ENCODE results near the gene UPK1A.

The UPK1A gene

DNA sequence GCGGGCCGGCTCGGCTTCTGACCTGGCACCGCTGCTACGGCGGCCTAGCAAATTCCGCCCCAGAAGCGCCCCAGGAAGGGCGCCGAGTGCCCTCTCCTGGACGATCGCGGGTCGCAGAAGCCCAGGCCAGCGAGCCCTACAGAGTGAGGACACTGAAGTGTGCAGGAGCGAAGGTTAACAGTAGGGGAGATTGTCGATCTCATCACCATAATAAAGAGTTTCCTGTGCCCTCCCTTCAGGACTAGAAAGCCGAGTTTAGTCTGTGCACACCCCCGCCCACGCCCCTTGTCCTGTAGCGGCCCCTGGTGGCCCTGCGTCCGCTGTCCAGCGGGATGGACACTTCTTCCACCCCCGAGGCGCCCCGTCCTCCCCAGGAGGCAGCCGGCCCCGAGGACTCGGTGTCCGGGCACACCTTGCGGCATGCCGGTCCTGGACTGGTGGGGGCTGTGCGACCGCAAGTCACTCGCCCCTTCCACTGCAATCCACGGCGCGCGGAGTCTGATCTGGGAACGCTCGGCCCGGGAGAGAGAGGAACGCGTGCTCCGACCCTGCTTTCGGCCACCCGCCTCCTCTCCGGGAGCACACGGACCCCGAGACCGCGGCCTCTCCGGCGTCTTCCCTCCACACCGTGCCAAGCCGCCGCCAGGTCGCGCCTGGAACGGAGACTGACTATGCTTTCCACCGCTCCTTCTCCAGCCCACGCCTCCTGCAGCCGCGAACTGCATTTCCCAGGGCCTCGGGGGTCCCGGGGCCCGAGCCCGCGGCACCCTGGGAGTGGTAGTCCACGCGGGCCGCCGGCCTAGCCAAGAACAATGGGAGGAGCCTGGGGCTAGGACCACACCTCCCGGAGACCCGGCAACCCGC is 50.7 kb downstream of the UPK1A start:
- peak overlapping the region; percentile 84 for H3K4me3 ChIP-seq (replicated peaks; ENCODE audit: low read depth, low read length)
- TF ChIP-seq, protein P1, sequence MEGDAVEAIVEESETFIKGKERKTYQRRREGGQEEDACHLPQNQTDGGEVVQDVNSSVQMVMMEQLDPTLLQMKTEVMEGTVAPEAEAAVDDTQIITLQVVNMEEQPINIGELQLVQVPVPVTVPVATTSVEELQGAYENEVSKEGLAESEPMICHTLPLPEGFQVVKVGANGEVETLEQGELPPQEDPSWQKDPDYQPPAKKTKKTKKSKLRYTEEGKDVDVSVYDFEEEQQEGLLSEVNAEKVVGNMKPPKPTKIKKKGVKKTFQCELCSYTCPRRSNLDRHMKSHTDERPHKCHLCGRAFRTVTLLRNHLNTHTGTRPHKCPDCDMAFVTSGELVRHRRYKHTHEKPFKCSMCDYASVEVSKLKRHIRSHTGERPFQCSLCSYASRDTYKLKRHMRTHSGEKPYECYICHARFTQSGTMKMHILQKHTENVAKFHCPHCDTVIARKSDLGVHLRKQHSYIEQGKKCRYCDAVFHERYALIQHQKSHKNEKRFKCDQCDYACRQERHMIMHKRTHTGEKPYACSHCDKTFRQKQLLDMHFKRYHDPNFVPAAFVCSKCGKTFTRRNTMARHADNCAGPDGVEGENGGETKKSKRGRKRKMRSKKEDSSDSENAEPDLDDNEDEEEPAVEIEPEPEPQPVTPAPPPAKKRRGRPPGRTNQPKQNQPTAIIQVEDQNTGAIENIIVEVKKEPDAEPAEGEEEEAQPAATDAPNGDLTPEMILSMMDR (IDR thresholded peaks at IDR 0.05; ENCODE audit: low read depth, low read length, missing control alignments): peak; percentile 86
- DNase-seq (ENCODE audit: extremely low read depth, low read depth): peak; percentile 83

DNA sequence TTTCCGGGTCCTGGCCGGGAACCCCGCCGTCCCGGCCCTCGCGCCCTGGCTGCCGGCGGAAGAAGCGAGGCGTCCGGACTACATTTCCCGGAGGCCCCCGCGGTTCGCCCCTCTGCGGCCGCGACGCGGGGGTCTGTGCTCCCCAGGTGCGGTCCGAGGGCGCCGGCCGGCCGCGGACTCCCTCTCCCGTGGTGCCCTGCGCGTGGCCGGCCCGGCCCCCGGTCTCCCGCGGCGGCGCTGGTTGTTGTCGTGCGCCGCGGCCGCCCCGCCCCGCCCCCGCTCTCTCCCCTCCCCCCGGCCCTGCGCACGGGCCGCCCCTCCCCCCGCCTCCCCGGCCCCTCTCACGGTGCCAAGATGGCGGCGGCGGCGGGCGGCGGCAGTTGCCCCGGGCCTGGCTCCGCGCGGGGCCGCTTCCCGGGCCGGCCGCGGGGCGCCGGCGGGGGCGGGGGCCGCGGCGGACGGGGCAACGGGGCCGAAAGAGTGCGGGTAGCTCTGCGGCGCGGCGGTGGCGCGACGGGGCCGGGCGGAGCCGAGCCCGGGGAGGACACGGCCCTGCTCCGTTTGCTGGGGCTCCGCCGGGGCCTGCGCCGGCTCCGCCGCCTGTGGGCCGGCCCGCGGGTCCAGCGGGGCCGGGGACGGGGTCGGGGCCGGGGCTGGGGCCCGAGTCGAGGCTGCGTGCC is 51.5 kb downstream of the UPK1A start, which contains the start of gene KMT2B:
Gene KMT2B, plus strand, starts transcription at position 339 of the 680 bp plus-strand sequence. Its CDS starts 16 bp downstream, at position 355.
- H3K4me3 ChIP-seq (replicated peaks; ENCODE audit: low read depth, low read length): peak within 1 kb of the TSS; percentile 84
- TF ChIP-seq, protein P1 (IDR thresholded peaks at IDR 0.05; ENCODE audit: low read depth, low read length, missing control alignments): no peak
- DNase-seq (ENCODE audit: extremely low read depth, low read depth): no peak

DNA sequence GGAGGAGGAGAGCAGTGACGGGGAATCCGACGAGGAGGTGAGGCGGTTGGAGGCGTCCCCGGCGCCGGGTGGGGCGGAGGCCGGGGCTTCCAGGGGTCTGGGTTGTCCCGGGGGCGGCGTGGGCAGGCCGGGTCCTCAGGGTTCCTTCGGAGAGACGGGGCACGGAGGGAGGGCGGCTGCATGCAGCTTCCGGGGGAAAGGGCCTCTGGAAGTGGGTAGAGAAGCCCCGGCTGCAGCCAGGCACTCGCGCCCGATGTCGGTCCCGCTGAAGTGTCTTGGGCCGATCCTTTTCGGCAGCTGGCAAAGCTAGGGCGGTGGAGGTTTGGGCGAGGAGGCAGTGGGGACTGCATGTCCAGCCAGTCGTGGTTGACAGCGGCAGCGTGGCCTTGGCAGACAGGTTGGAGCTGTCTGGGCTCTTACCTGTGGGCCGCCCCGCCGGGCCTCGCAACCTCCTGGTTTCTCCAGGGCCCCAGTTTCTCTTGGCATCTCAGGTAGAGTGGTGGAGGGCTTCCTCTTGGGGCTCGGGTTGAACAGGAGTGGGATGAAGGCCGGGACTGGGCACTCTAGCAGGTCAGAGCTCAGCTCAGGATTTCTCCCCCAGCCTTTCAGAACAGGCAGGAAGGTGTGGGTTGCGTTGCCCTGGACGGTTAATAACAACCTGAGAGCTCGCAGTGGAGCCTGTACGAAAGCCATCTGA is 52.2 kb downstream of the UPK1A start:
- H3K4me3 ChIP-seq (replicated peaks; ENCODE audit: low read depth, low read length): peak overlapping the region; percentile 83
- TF ChIP-seq, protein P1 (IDR thresholded peaks at IDR 0.05; ENCODE audit: low read depth, low read length, missing control alignments): no peak
- DNase-seq (ENCODE audit: extremely low read depth, low read depth): no peak

DNA sequence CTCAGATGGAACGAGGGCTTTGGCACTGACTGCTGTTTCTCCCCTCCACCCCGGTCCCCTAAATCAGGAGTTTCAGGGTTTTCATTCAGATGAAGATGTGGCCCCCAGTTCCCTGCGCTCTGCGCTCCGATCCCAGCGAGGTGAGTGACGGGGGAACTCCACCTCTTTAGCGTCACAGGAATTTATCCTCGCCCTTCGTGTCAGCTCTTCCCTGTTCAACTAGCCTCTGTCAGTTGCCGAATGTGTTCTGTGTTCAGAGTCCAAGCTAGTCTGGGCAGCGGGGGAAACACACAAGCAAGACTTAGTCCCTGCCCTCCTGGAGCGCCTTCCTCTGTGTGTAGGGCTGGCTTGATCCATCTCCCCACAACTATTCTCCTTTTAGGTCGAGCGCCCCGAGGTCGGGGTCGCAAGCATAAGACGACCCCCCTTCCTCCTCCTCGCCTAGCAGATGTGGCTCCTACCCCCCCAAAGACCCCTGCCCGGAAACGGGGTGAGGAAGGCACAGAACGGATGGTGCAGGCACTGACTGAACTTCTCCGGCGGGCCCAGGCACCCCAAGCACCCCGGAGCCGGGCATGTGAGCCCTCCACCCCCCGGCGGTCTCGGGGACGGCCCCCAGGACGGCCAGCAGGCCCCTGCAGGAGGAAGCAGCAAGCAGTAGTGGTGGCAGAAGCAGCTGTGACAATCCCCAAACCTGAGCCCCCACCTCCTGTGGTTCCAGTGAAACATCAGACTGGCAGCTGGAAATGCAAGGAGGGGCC is 53.3 kb downstream of the UPK1A start:
- DNase-seq (ENCODE audit: extremely low read depth, low read depth): no peak
- TF ChIP-seq, protein P1 (IDR thresholded peaks at IDR 0.05; ENCODE audit: low read depth, low read length, missing control alignments): no peak
- peak overlapping the region; percentile 83 for H3K4me3 ChIP-seq (replicated peaks; ENCODE audit: low read depth, low read length)

DNA sequence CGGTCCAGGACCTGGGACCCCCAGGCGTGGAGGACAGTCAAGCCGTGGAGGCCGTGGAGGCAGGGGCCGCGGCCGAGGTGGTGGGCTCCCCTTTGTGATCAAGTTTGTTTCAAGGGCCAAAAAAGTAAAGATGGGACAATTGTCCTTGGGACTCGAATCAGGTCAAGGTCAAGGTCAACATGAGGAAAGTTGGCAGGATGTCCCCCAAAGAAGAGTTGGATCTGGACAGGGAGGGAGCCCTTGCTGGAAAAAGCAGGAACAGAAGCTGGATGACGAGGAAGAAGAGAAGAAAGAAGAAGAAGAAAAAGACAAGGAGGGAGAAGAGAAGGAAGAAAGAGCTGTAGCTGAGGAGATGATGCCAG is 53.8 kb downstream of the UPK1A start:
- no peak overlapping the region for H3K4me3 ChIP-seq (replicated peaks; ENCODE audit: low read depth, low read length)
- TF ChIP-seq, protein P1 (IDR thresholded peaks at IDR 0.05; ENCODE audit: low read depth, low read length, missing control alignments): no peak
- no peak for DNase-seq (ENCODE audit: extremely low read depth, low read depth)

DNA sequence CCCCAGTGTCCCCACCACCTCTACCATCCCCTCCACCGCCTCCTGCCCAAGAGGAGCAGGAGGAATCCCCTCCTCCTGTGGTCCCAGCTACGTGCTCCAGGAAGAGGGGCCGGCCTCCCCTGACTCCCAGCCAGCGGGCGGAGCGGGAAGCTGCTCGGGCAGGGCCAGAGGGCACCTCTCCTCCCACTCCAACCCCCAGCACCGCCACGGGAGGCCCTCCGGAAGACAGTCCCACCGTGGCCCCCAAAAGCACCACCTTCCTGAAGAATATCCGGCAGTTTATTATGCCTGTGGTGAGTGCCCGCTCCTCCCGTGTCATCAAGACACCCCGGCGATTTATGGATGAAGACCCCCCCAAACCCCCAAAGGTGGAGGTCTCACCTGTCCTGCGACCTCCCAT is 54.3 kb downstream of the UPK1A start:
- TF ChIP-seq, protein P1 (IDR thresholded peaks at IDR 0.05; ENCODE audit: low read depth, low read length, missing control alignments): no peak
- no peak overlapping the region for H3K4me3 ChIP-seq (replicated peaks; ENCODE audit: low read depth, low read length)
- no peak for DNase-seq (ENCODE audit: extremely low read depth, low read depth)
